Body of pancreas (tissue), 4 donors: ENCODE data around the gene MPP4.

Experiments used
- POLR2A ChIP-seq, 3 donors: fragments of 450-650 bp; IDR thresholded peaks; one replicate each; pipeline ENCODE4 v1.6.1; 2016; ENCODE audit warnings: antibody characterized with exemption in 3 of 3, mild to moderate bottlenecking in 2 of 3
- TF ChIP-seq, protein P1 (sequence below), 7 experiments: fragments of 450-650 bp in 4 of 7; fragments of 200-600 bp in 3 of 7; sonication (generic) in 3 of 7; IDR thresholded peaks; one replicate each; pipeline ENCODE4 v1.5.1; 2016 to 2019; ENCODE audit warnings: antibody characterized with exemption in 7 of 7

DNA sequence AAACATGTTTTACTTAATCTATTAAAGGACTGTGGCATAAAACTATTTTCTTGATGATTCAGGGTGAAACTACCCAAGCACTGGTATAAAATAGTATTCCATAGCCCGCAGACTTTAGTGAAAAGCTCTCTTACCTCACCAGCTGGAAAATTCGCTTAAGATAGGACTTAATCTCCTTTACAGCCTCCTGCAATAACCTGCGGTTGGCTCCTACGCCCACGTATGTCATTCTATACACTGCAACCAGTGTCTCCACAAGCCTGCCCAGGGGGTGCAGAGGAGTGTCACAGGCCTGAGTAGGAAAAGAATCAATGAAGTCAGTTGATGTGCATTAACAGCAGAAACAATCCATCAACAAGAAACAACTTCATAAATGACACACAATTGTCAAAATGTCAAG, 11.3 kb upstream of the MPP4 start:
- TF ChIP-seq, protein P1, sequence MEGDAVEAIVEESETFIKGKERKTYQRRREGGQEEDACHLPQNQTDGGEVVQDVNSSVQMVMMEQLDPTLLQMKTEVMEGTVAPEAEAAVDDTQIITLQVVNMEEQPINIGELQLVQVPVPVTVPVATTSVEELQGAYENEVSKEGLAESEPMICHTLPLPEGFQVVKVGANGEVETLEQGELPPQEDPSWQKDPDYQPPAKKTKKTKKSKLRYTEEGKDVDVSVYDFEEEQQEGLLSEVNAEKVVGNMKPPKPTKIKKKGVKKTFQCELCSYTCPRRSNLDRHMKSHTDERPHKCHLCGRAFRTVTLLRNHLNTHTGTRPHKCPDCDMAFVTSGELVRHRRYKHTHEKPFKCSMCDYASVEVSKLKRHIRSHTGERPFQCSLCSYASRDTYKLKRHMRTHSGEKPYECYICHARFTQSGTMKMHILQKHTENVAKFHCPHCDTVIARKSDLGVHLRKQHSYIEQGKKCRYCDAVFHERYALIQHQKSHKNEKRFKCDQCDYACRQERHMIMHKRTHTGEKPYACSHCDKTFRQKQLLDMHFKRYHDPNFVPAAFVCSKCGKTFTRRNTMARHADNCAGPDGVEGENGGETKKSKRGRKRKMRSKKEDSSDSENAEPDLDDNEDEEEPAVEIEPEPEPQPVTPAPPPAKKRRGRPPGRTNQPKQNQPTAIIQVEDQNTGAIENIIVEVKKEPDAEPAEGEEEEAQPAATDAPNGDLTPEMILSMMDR (IDR thresholded peaks at IDR 0.05), result no peak
- no peak for TF ChIP-seq POLR2A (IDR thresholded peaks at IDR 0.05)
